Neural cell (in vitro differentiated cells): ENCODE results near the gene PRM1. TPM values are rescaled to one million over a fixed set of nuclear protein-coding genes. Genes with fewer than 3 reads are reported as not detected.

ENCODE experiments used
- H2AFZ ChIP-seq: fragments of 200-600, 300-800 bp; sonication (generic), shearing (Covaris generic); 2 replicates; pipeline ENCODE4 v1.6.0; 2014; ENCODE audit warnings: low read depth, mild to moderate bottlenecking, antibody characterized with exemption, low read length, moderate library complexity
- H3F3A ChIP-seq: fragments of 200-600 bp; shearing (Covaris generic); 2 replicates; pipeline ENCODE4 v1.6.1; 2016; ENCODE audit warnings: mild to moderate bottlenecking, moderate library complexity, mixed read lengths, antibody characterized with exemption, low read length; ENCODE audit not compliant: insufficient read depth, poor library complexity, severe bottlenecking
- H3K27ac ChIP-seq: fragments of 200-600, 300-800 bp; sonication (generic), shearing (Covaris generic); 2 replicates; pipeline ENCODE4 v1.5.1; 2014; ENCODE audit warnings: mild to moderate bottlenecking, low read length, moderate library complexity
- H3K27me3 ChIP-seq: fragments of 300-800, 200-600 bp; sonication (generic), shearing (Covaris generic); 2 replicates; pipeline ENCODE4 v1.6.0; 2014; ENCODE audit warnings: mild to moderate bottlenecking, low read depth, low read length, moderate library complexity; ENCODE audit not compliant: insufficient read depth
- H3K36me3 ChIP-seq: fragments of 300-800, 200-600 bp; sonication (generic), shearing (Covaris generic); 2 replicates; pipeline ENCODE4 v1.5.1; 2014; ENCODE audit warnings: mild to moderate bottlenecking, antibody characterized with exemption, low read length, moderate library complexity; ENCODE audit not compliant: insufficient read depth
- H3K4me2 ChIP-seq: fragments of 300-800, 200-600 bp; sonication (generic), shearing (Covaris generic); 2 replicates; pipeline ENCODE4 v1.6.0; 2014; ENCODE audit warnings: mild to moderate bottlenecking, low read length
- H3K4me3 ChIP-seq: fragments of 300-800, 200-600 bp; sonication (generic), shearing (Covaris generic); 2 replicates; pipeline ENCODE4 v1.5.1; 2014; ENCODE audit warnings: mild to moderate bottlenecking, low read length, moderate library complexity
- H3K79me2 ChIP-seq: fragments of 200-600 bp; shearing (Covaris generic); replicated peaks from 2 replicates; pipeline ENCODE4 v1.6.0; 2014; ENCODE audit warnings: mild to moderate bottlenecking, low read length, moderate library complexity; ENCODE audit not compliant: insufficient read depth
- H3K9ac ChIP-seq: fragments of 300-800, 200-600 bp; sonication (generic), shearing (Covaris generic); 2 replicates; pipeline ENCODE4 v1.6.1; 2016; ENCODE audit warnings: mild to moderate bottlenecking, low read length, mixed read lengths
- H3K9me2 ChIP-seq: fragments of 200-600 bp; shearing (Covaris generic); 2 replicates; pipeline ENCODE4 v1.6.1; 2016; ENCODE audit warnings: mild to moderate bottlenecking, low read length, mixed read lengths; ENCODE audit not compliant: insufficient read depth
- H3K9me3 ChIP-seq: fragments of 200-600, 300-800 bp; sonication (generic), shearing (Covaris generic); 2 replicates; pipeline ENCODE4 v1.6.1; 2016; ENCODE audit warnings: mild to moderate bottlenecking, mixed run types, low read length, moderate library complexity, mixed read lengths
- H4K20me1 ChIP-seq: fragments of 200-600 bp; shearing (Covaris generic); 2 replicates; pipeline ENCODE4 v1.6.1; 2016; ENCODE audit warnings: mild to moderate bottlenecking, mixed run types; ENCODE audit not compliant: insufficient read depth
- EP300 ChIP-seq: fragments of 450-650 bp; conservative IDR thresholded peaks from 2 replicates; pipeline ENCODE4 v1.6.1; 2014; ENCODE audit warnings: antibody characterized with exemption, mild to moderate bottlenecking, moderate library complexity; ENCODE audit not compliant: poor library complexity, severe bottlenecking
- EZH2 ChIP-seq: fragments of 200-600, 300-800 bp; shearing (Covaris generic), sonication (generic); IDR thresholded peaks from 2 replicates; pipeline ENCODE4 v1.6.1; 2014; ENCODE audit warnings: antibody characterized with exemption, low read length, borderline replicate concordance, mild to moderate bottlenecking; ENCODE audit not compliant: insufficient read depth, poor library complexity, severe bottlenecking
- MXI1 ChIP-seq: fragments of 450-650 bp; conservative IDR thresholded peaks from 2 replicates; pipeline ENCODE4 v1.6.1; 2014; ENCODE audit warnings: antibody characterized with exemption, mild to moderate bottlenecking; ENCODE audit not compliant: poor library complexity, severe bottlenecking
- POLR2AphosphoS5 ChIP-seq: IDR thresholded peaks from 2 replicates; pipeline ENCODE4 v1.6.1; 2012
- RAD21 ChIP-seq: fragments of 450-650 bp; conservative IDR thresholded peaks from 2 replicates; pipeline ENCODE4 v1.6.1; 2014; ENCODE audit warnings: antibody characterized with exemption, mild to moderate bottlenecking, moderate library complexity
- REST ChIP-seq: IDR thresholded peaks from 2 replicates; pipeline ENCODE4 v1.6.1; 2012; ENCODE audit warnings: borderline replicate concordance
- SMC3 ChIP-seq: fragments of 450-650 bp; conservative IDR thresholded peaks from 2 replicates; pipeline ENCODE4 v1.6.1; 2014; ENCODE audit warnings: antibody characterized with exemption, mild to moderate bottlenecking, moderate library complexity; ENCODE audit not compliant: poor library complexity
- TAF1 ChIP-seq: IDR thresholded peaks from 2 replicates; pipeline ENCODE4 v1.6.1; 2012; ENCODE audit warnings: low read depth
- polyA plus RNA-seq: library from polyadenylated mRNA; depleted of rRNA; stranded (reverse); fragments of >200 nt; gene quantifications from 2 replicates; pipeline ENCODE4 v1.2.3, GENCODE V29; 2014
- TF ChIP-seq, protein P1 (sequence below): fragments of 450-650 bp; IDR thresholded peaks from 2 replicates; pipeline ENCODE4 v1.5.1; 2014; ENCODE audit warnings: antibody characterized with exemption, mild to moderate bottlenecking, moderate library complexity; ENCODE audit not compliant: poor library complexity, severe bottlenecking

Gene PRM1
- polyA plus RNA-seq, 1 donor from 2014 or later = not detected

GRCh38 chr16:11327277-11328171 lies 46.4 kb upstream of the PRM1 start:
- Histone ChIP-seq H3K27me3 (no peaks in the 10 kb centered on the region), H3K9ac (no peak overlapping the region), H3K4me2 (no peak overlapping the region), H2AFZ (no peak overlapping the region), H3K79me2 (no peaks in the 10 kb centered on the region), H3K9me3 (no peaks in the 10 kb centered on the region), H3K36me3 (no peaks in the 10 kb centered on the region), H4K20me1 (no peaks in the 10 kb centered on the region), H3F3A (no peaks in the 10 kb centered on the region), H3K27ac (no peak overlapping the region), H3K9me2 (no peaks in the 10 kb centered on the region), H3K4me3 (no peak overlapping the region)
- TF ChIP-seq EP300 (no peak), MXI1 (no peak), RAD21 (no peak), REST (no peak), SMC3 (no peak), POLR2AphosphoS5 (no peak), EZH2 (no peak), TAF1 (no peak)
- TF ChIP-seq, protein P1, sequence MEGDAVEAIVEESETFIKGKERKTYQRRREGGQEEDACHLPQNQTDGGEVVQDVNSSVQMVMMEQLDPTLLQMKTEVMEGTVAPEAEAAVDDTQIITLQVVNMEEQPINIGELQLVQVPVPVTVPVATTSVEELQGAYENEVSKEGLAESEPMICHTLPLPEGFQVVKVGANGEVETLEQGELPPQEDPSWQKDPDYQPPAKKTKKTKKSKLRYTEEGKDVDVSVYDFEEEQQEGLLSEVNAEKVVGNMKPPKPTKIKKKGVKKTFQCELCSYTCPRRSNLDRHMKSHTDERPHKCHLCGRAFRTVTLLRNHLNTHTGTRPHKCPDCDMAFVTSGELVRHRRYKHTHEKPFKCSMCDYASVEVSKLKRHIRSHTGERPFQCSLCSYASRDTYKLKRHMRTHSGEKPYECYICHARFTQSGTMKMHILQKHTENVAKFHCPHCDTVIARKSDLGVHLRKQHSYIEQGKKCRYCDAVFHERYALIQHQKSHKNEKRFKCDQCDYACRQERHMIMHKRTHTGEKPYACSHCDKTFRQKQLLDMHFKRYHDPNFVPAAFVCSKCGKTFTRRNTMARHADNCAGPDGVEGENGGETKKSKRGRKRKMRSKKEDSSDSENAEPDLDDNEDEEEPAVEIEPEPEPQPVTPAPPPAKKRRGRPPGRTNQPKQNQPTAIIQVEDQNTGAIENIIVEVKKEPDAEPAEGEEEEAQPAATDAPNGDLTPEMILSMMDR = no peak

- H3K9me3 ChIP-seq = no peaks in the 10 kb centered on the region
- H3K4me2 ChIP-seq = no peak overlapping the region
- no peaks in the 10 kb centered on the region for H3K79me2 ChIP-seq
- no peak overlapping the region for H3K9ac ChIP-seq
- no peaks in the 10 kb centered on the region for H4K20me1 ChIP-seq
- H3K4me3 ChIP-seq = no peak overlapping the region
- no peaks in the 10 kb centered on the region for H3K27me3 ChIP-seq
- H3K9me2 ChIP-seq = no peaks in the 10 kb centered on the region
- H2AFZ ChIP-seq = no peak overlapping the region
- no peak overlapping the region for H3K27ac ChIP-seq
- no peaks in the 10 kb centered on the region for H3F3A ChIP-seq
- H3K36me3 ChIP-seq = no peaks in the 10 kb centered on the region
- no peak for TF ChIP-seq POLR2AphosphoS5
- no peak for TF ChIP-seq SMC3
- TF ChIP-seq RAD21 = no peak
- TF ChIP-seq, protein P1 = no peak
- no peak for TF ChIP-seq TAF1
- TF ChIP-seq EP300 = no peak
- no peak for TF ChIP-seq EZH2
- no peak for TF ChIP-seq REST
- TF ChIP-seq MXI1 = no peak
Observed at GRCh38 chr16:11326737-11327276, 45.7 kb upstream of the PRM1 start.
